Ecto neural progenitor cell (in vitro differentiated cells): ENCODE results near the gene PRSS22.

ENCODE experiments used
- DNase-seq: peaks from one replicate; pipeline ENCODE4 v3.0.0-alpha.2; 2018; ENCODE audit warnings: low spot score

PRSS22 gene

GRCh38 chr16:2857451-2858244 lies at the start of gene PRSS22:
TSS of gene PRSS22 (minus strand) at chr16:2858170. CDS start at chr16:2858104, 66 bp downstream.
- DNase-seq: no peak

GRCh38 chr16:2907084-2907753 lies 49.2 kb upstream of the PRSS22 start:
- peak; percentile 59 for DNase-seq

- no peak for DNase-seq
Measured at GRCh38 chr16:2905988-2906387, 48.0 kb upstream of the PRSS22 start.

GRCh38 chr16:2905241-2905987 lies 47.4 kb upstream of the PRSS22 start:
- peak; percentile 97 for DNase-seq

- DNase-seq: no peak
Measured at GRCh38 chr16:2904922-2905240, 46.9 kb upstream of the PRSS22 start.

- peak; percentile 93 for DNase-seq
Measured at GRCh38 chr16:2904100-2904921, 46.3 kb upstream of the PRSS22 start.

- DNase-seq: peak; percentile 33
Measured at GRCh38 chr16:2902337-2903130, 44.6 kb upstream of the PRSS22 start.

- DNase-seq: no peak
Measured at GRCh38 chr16:2900526-2901075, 42.6 kb upstream of the PRSS22 start.

- DNase-seq: no peak
Measured at GRCh38 chr16:2899564-2900072, 41.6 kb upstream of the PRSS22 start.

- no peak for DNase-seq
Measured at GRCh38 chr16:2898831-2899563, 41.0 kb upstream of the PRSS22 start.

- DNase-seq: no peak
Measured at GRCh38 chr16:2897110-2897509, 39.1 kb upstream of the PRSS22 start.

GRCh38 chr16:2896480-2897010 lies 38.6 kb upstream of the PRSS22 start:
- no peak for DNase-seq

GRCh38 chr16:2895813-2896212 lies 37.8 kb upstream of the PRSS22 start:
- DNase-seq: no peak

- no peak for DNase-seq
Measured at GRCh38 chr16:2894231-2894630, 36.3 kb upstream of the PRSS22 start.

- DNase-seq: no peak
Measured at GRCh38 chr16:2884041-2884451, 26.1 kb upstream of the PRSS22 start.

GRCh38 chr16:2883458-2883908 lies 25.5 kb upstream of the PRSS22 start:
- no peak for DNase-seq

- DNase-seq: peak; percentile 100
Measured at GRCh38 chr16:2882650-2883457, 24.9 kb upstream of the PRSS22 start, which contains the start of gene FLYWCH2. TSS of gene FLYWCH2 (plus strand) at chr16:2883215. CDS start at chr16:2896450, 13,235 bp downstream.

- DNase-seq: no peak
Measured at GRCh38 chr16:2881783-2882649, 24.0 kb upstream of the PRSS22 start.
